ENCODE data around the gene ROR2. TPM values are rescaled to one million over a fixed set of nuclear protein-coding genes. Genes with fewer than 3 reads are reported as not detected.

Gene ROR2
- total RNA-seq, 2 experiments from 2014 or later: not detected

GRCh38 chr9:91963711-91964240 is 13.7 kb upstream of the ROR2 start:
- POLR2A ChIA-PET: no interaction called here
- no peaks in the 10 kb centered on the region for H3K4me1 Mint-ChIP-seq (ENCODE audit: low read depth)

GRCh38 chr9:91960367-91960766 is 10.3 kb upstream of the ROR2 start:
- Mint-ChIP-seq H3K9me3 (no peaks in the 10 kb centered on the region), H3K4me3 (no peak overlapping the region), H3K36me3 (ENCODE audit: low read depth) (no peaks in the 10 kb centered on the region), H3K4me1 (ENCODE audit: low read depth) (no peaks in the 10 kb centered on the region), H3K27me3 (peaks cover 12% of the 10 kb centered on the region), H3K27ac (no peak overlapping the region)
- intact Hi-C loops (cut with DNase I, micrococcal nuclease): no loop called here
- Histone ChIP-seq H3K9me3 (ENCODE audit: control insufficient read depth in 1 of 2, insufficient read depth in 1 of 2, low read length in 2 of 2) (peaks cover 0 to 9% of the 10 kb centered on the region in 2 experiments), H3K4me3 (ENCODE audit: low read length) (no peak overlapping the region), H3K27ac (ENCODE audit: low read depth in 1 of 2, low read length in 2 of 2) (no peak overlapping the region), H3K36me3 (ENCODE audit: insufficient read depth, low read length) (no peaks in the 10 kb centered on the region), H3K27me3 (ENCODE audit: control insufficient read depth in 1 of 2, insufficient read depth in 2 of 2, low read length in 2 of 2) (peaks cover 0 to 2% of the 10 kb centered on the region in 2 experiments), H3K4me1 (ENCODE audit: insufficient read depth, low read length) (no peaks in the 10 kb centered on the region)
- TF ChIP-seq, protein P1, sequence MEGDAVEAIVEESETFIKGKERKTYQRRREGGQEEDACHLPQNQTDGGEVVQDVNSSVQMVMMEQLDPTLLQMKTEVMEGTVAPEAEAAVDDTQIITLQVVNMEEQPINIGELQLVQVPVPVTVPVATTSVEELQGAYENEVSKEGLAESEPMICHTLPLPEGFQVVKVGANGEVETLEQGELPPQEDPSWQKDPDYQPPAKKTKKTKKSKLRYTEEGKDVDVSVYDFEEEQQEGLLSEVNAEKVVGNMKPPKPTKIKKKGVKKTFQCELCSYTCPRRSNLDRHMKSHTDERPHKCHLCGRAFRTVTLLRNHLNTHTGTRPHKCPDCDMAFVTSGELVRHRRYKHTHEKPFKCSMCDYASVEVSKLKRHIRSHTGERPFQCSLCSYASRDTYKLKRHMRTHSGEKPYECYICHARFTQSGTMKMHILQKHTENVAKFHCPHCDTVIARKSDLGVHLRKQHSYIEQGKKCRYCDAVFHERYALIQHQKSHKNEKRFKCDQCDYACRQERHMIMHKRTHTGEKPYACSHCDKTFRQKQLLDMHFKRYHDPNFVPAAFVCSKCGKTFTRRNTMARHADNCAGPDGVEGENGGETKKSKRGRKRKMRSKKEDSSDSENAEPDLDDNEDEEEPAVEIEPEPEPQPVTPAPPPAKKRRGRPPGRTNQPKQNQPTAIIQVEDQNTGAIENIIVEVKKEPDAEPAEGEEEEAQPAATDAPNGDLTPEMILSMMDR (IDR thresholded peaks at IDR 0.05): no peak
- ChIA-PET CTCF (no interaction called here), POLR2A (no interaction called here)
- DNase-seq (no peak), ATAC-seq (ENCODE audit: poor library complexity) (no peak)

More at GRCh38 chr9:91963711-91964240, 13.7 kb upstream of the ROR2 start:
- ATAC-seq (ENCODE audit: poor library complexity) (no peak), DNase-seq (no peak)
- H3K36me3 Mint-ChIP-seq (ENCODE audit: low read depth): no peaks in the 10 kb centered on the region
- H3K27me3 ChIP-seq (ENCODE audit: control insufficient read depth in 1 of 2, insufficient read depth in 2 of 2, low read length in 2 of 2): peaks cover 0 to 14% of the 10 kb centered on the region in 2 experiments
- peaks cover 31% of the 10 kb centered on the region for H3K27me3 Mint-ChIP-seq
- TF ChIP-seq, protein P1 (IDR thresholded peaks at IDR 0.05): no peak
- intact Hi-C loops (cut with DNase I, micrococcal nuclease): no loop called here
- H3K36me3 ChIP-seq (ENCODE audit: insufficient read depth, low read length): no peaks in the 10 kb centered on the region
- H3K4me3 Mint-ChIP-seq: no peak overlapping the region
- no peaks in the 10 kb centered on the region for H3K4me1 ChIP-seq (ENCODE audit: insufficient read depth, low read length)
- H3K27ac Mint-ChIP-seq: no peak overlapping the region
- no peak overlapping the region for H3K27ac ChIP-seq (ENCODE audit: low read depth in 1 of 2, low read length in 2 of 2)
- no peak overlapping the region for H3K4me3 ChIP-seq (ENCODE audit: low read length)
- no peaks in the 10 kb centered on the region for H3K9me3 Mint-ChIP-seq
- CTCF ChIA-PET: no interaction called here
- peaks cover 0 to 9% of the 10 kb centered on the region in 2 experiments for H3K9me3 ChIP-seq (ENCODE audit: control insufficient read depth in 1 of 2, insufficient read depth in 1 of 2, low read length in 2 of 2)

- H3K27me3 Mint-ChIP-seq: peaks cover 31% of the 10 kb centered on the region
- H3K4me1 ChIP-seq (ENCODE audit: insufficient read depth, low read length): peaks cover 2% of the 10 kb centered on the region
- H3K27me3 ChIP-seq (ENCODE audit: control insufficient read depth in 1 of 2, insufficient read depth in 2 of 2, low read length in 2 of 2): peaks cover 2 to 16% of the 10 kb centered on the region in 2 experiments
- no peak for ATAC-seq (ENCODE audit: poor library complexity)
- TF ChIP-seq, protein P1 (IDR thresholded peaks at IDR 0.05): no peak
- ChIA-PET POLR2A (no interaction called here), CTCF (no interaction called here)
- H3K9me3 Mint-ChIP-seq: no peaks in the 10 kb centered on the region
- H3K4me3 Mint-ChIP-seq: no peak overlapping the region
- no peaks in the 10 kb centered on the region for H3K4me1 Mint-ChIP-seq (ENCODE audit: low read depth)
- intact Hi-C loops (cut with DNase I, micrococcal nuclease): loop anchor here in 1 of 2 experiments (10.0 kb wide), 1 partner anchor 183 kb away; no protein-coding TSS in a partner anchor
- H3K36me3 ChIP-seq (ENCODE audit: insufficient read depth, low read length): no peaks in the 10 kb centered on the region
- H3K9me3 ChIP-seq (ENCODE audit: control insufficient read depth in 1 of 2, insufficient read depth in 1 of 2, low read length in 2 of 2): peaks cover 0 to 5% of the 10 kb centered on the region in 2 experiments
- no peaks in the 10 kb centered on the region for H3K36me3 Mint-ChIP-seq (ENCODE audit: low read depth)
- no peak overlapping the region for H3K4me3 ChIP-seq (ENCODE audit: low read length)
- no peak for DNase-seq
- H3K27ac ChIP-seq (ENCODE audit: low read depth in 1 of 2, low read length in 2 of 2): no peak overlapping the region
- H3K27ac Mint-ChIP-seq: no peak overlapping the region
Observed at GRCh38 chr9:91958174-91958573, 8.1 kb upstream of the ROR2 start.

Measured in CD4-positive, alpha-beta T cell (primary cell).